HepG2 (cell line): ENCODE results near the gene EFNA3. TPM values are rescaled to one million over a fixed set of nuclear protein-coding genes. Genes with fewer than 3 reads are reported as not detected.

Source experiments
- AHR ChIP-seq: IDR thresholded peaks from 2 replicates; pipeline ENCODE4 v1.6.1; 2018; ENCODE audit warnings: missing genetic modification reagents, missing compliant biosample characterization
- ARNT ChIP-seq: fragments of 450-650 bp; IDR thresholded peaks from 2 replicates; pipeline ENCODE4 v1.6.1; 2017
- ATF3 ChIP-seq: sonication (generic); formaldehyde crosslinking; IDR thresholded peaks from 2 replicates; pipeline ENCODE4 v1.4.0; 2020; ENCODE audit warnings: missing genetic modification reagents
- ATF4 ChIP-seq, 2 experiments: fragments of 450-650 bp in 1 of 2; sonication (generic) in 1 of 2; formaldehyde crosslinking; IDR thresholded peaks; 2 replicates each; pipeline versions ENCODE4 v1.5.0 to v1.8.0; 2020 to 2022; ENCODE audit warnings: mild to moderate bottlenecking in 1 of 2, missing genetic modification reagents in 1 of 2
- ATF7 ChIP-seq, 2 experiments: fragments of 450-650 bp in 1 of 2; sonication (generic) in 1 of 2; formaldehyde crosslinking in 1 of 2; IDR thresholded peaks; 2 replicates each; pipeline versions ENCODE4 v1.4.0 to v1.6.1; 2016 to 2020; ENCODE audit warnings: antibody characterized with exemption in 1 of 2, mild to moderate bottlenecking in 1 of 2, missing genetic modification reagents in 1 of 2
- DNMT1 ChIP-seq: sonication (generic); formaldehyde crosslinking; IDR thresholded peaks from 2 replicates; pipeline ENCODE4 v1.5.1; 2020; ENCODE audit warnings: mild to moderate bottlenecking, missing genetic modification reagents
- HIC2 ChIP-seq: sonication (generic); formaldehyde crosslinking; IDR thresholded peaks from 2 replicates; pipeline ENCODE4 v1.9.0; 2022; ENCODE audit warnings: low read depth, missing genetic modification reagents
- IRF2 ChIP-seq: IDR thresholded peaks from 2 replicates; pipeline ENCODE4 v1.6.1; 2018; ENCODE audit warnings: missing genetic modification reagents, missing compliant biosample characterization
- IRX3 ChIP-seq: sonication (generic); formaldehyde crosslinking; IDR thresholded peaks from 2 replicates; pipeline ENCODE4 v1.8.1; 2023; ENCODE audit warnings: mild to moderate bottlenecking, low read depth, missing genetic modification reagents, borderline replicate concordance
- MXD3 ChIP-seq: IDR thresholded peaks from 2 replicates; pipeline ENCODE4 v1.6.1; 2016; ENCODE audit warnings: mild to moderate bottlenecking, missing biosample characterization, missing genetic modification reagents
- NAIF1 ChIP-seq: sonication (generic); formaldehyde crosslinking; IDR thresholded peaks from 2 replicates; pipeline ENCODE4 v1.5.0; 2020; ENCODE audit warnings: mild to moderate bottlenecking, missing genetic modification reagents, borderline replicate concordance
- NONO ChIP-seq, 2 experiments: fragments of 450-650 bp in 1 of 2; sonication (generic) in 1 of 2; formaldehyde crosslinking in 1 of 2; IDR thresholded peaks in 1 of 2; conservative IDR thresholded peaks in 1 of 2; 2 replicates each; pipeline versions ENCODE4 v1.6.1 to v1.8.0; 2017 to 2022; ENCODE audit warnings: mild to moderate bottlenecking in 1 of 2, missing genetic modification reagents in 1 of 2, moderate library complexity in 1 of 2
- RORA ChIP-seq: sonication (generic); formaldehyde crosslinking; IDR thresholded peaks from 2 replicates; pipeline ENCODE4 v1.5.0; 2020; ENCODE audit warnings: mild to moderate bottlenecking, missing genetic modification reagents, moderate library complexity
- SIN3B ChIP-seq: fragments of 150-350 bp; IDR thresholded peaks from 2 replicates; pipeline ENCODE4 v1.6.1; 2014; ENCODE audit warnings: low read length
- SP2 ChIP-seq: sonication (generic); formaldehyde crosslinking; IDR thresholded peaks from 2 replicates; pipeline ENCODE4 v1.5.1; 2020; ENCODE audit warnings: mild to moderate bottlenecking, missing genetic modification reagents
- SRSF9 ChIP-seq: fragments of 200-400 bp; formaldehyde crosslinking; IDR thresholded peaks from 2 replicates; pipeline ENCODE4 v1.6.1; 2018; ENCODE audit warnings: borderline replicate concordance, mild to moderate bottlenecking, low read depth, low read length; ENCODE audit not compliant: insufficient read depth, poor library complexity, severe bottlenecking
- THYN1 ChIP-seq: sonication (generic); formaldehyde crosslinking; IDR thresholded peaks from 2 replicates; pipeline ENCODE4 v1.8.1; 2023; ENCODE audit warnings: low read depth, mild to moderate bottlenecking, moderate library complexity, missing genetic modification reagents, borderline replicate concordance
- XRCC5 ChIP-seq: fragments of 200-400 bp; formaldehyde crosslinking; optimal IDR thresholded peaks from 2 replicates; pipeline ENCODE3; 2017; ENCODE audit warnings: mild to moderate bottlenecking, low read length
- ZBTB14 ChIP-seq: sonication (generic); formaldehyde crosslinking; IDR thresholded peaks from 2 replicates; pipeline ENCODE4 v1.4.0; 2020; ENCODE audit warnings: missing genetic modification reagents
- ZNF12 ChIP-seq: sonication (generic); formaldehyde crosslinking; IDR thresholded peaks from 2 replicates; pipeline ENCODE4 v1.5.0; 2020; ENCODE audit warnings: missing genetic modification reagents
- ZNF350 ChIP-seq: sonication (generic); formaldehyde crosslinking; IDR thresholded peaks from 2 replicates; pipeline ENCODE4 v1.4.0; 2020; ENCODE audit warnings: mild to moderate bottlenecking, low read depth, missing genetic modification reagents, borderline replicate concordance
- ZNF430 ChIP-seq: sonication (generic); formaldehyde crosslinking; IDR thresholded peaks from 2 replicates; pipeline ENCODE4 v1.9.0; 2021; ENCODE audit warnings: mild to moderate bottlenecking, missing genetic modification reagents
- ZNF432 ChIP-seq: sonication (generic); formaldehyde crosslinking; IDR thresholded peaks from 2 replicates; pipeline ENCODE4 v1.5.0; 2020; ENCODE audit warnings: missing genetic modification reagents, mild to moderate bottlenecking, borderline replicate concordance
- ZNF468 ChIP-seq: sonication (generic); formaldehyde crosslinking; IDR thresholded peaks from 2 replicates; pipeline ENCODE4 v1.8.0; 2022; ENCODE audit warnings: mild to moderate bottlenecking, moderate library complexity, missing genetic modification reagents
- ZNF530 ChIP-seq: sonication (generic); formaldehyde crosslinking; IDR thresholded peaks from 2 replicates; pipeline ENCODE4 v1.5.0; 2020; ENCODE audit warnings: low read depth, mild to moderate bottlenecking, missing genetic modification reagents
- ZNF616 ChIP-seq: sonication (generic); formaldehyde crosslinking; IDR thresholded peaks from 2 replicates; pipeline ENCODE4 v1.5.0; 2020; ENCODE audit warnings: low read depth, mild to moderate bottlenecking, missing genetic modification reagents
- polyA plus RNA-seq, 8 experiments: library from polyadenylated mRNA; depleted of rRNA in 3 of 8; stranded (reverse) in 7 of 8; unstranded in 1 of 8; fragments of >200 nt; fragmentation: Illumina TruSeq in 4 of 8; extraction: Trizol in 4 of 8; gene quantifications; 2 replicates each; pipeline versions ENCODE4 v1.2.1 to v1.2.3, GENCODE V29; 2011 to 2016; ENCODE audit warnings: low read depth in 4 of 8, missing spikeins in 1 of 8, mixed read lengths in 1 of 8; ENCODE audit not compliant: insufficient read depth in 1 of 8
- total RNA-seq, 5 experiments: library from RNA; depleted of rRNA; stranded (reverse); fragments of >200 nt; fragmentation: Illumina TruSeq; extraction: Trizol; gene quantifications; 2 replicates each; pipeline ENCODE4 v1.2.3, GENCODE V29; 2016; ENCODE audit warnings: low read depth in 1 of 5

EFNA3 gene
- total and polyA plus RNA-seq, 2 of the 13 experiments (the other 11 are each of a cell fraction or from before 2014, with no cell fraction given): 1.0 to 5.7 TPM

- TF ChIP-seq SP2 (CRISPR knock-in tag): no peak
- TF ChIP-seq ZNF432 (CRISPR knock-in tag): no peak
- TF ChIP-seq MXD3: no peak
- no peak for TF ChIP-seq ZNF530 (CRISPR knock-in tag)
- no peak; the same call in 1 of the 2 replicates for TF ChIP-seq ZNF12 (CRISPR knock-in tag)
- TF ChIP-seq ATF7 (IDR thresholded peaks at IDR 0.05): no peak
- peak; percentile 51 for TF ChIP-seq ATF7 (CRISPR knock-in tag; IDR thresholded peaks at IDR 0.05)
- TF ChIP-seq ZNF616 (CRISPR knock-in tag): 0 out of 2 replicates have a peak, but pooled peaks have one; percentile 39
- no peak for TF ChIP-seq HIC2
- no peak for TF ChIP-seq ARNT
- TF ChIP-seq ATF4 (CRISPR knock-in tag; IDR thresholded peaks at IDR 0.05): 0 out of 4 replicates have a peak, but pooled peaks of 1 of the 2 experiments have one; percentile 36
- no peak for TF ChIP-seq SRSF9
- no peak for TF ChIP-seq XRCC5
- no peak for TF ChIP-seq AHR
- no peak for TF ChIP-seq ZNF468 (CRISPR knock-in tag)
- TF ChIP-seq DNMT1: no peak
- peak; percentile 64 for TF ChIP-seq ZNF430 (CRISPR knock-in tag)
- no peak for TF ChIP-seq RORA (CRISPR knock-in tag)
- TF ChIP-seq ATF3 (CRISPR knock-in tag): no peak
- peak; percentile 35; the same call in 1 of the 2 replicates for TF ChIP-seq IRX3 (CRISPR knock-in tag)
- TF ChIP-seq THYN1: no peak
- TF ChIP-seq ZBTB14 (CRISPR knock-in tag): no peak
- no peak; the same call in 1 of the 2 replicates for TF ChIP-seq IRF2 (CRISPR knock-in tag)
- TF ChIP-seq NONO (IDR thresholded peaks at IDR 0.05): no peak
- peak; percentile 83; the same call in 1 of the 2 replicates for TF ChIP-seq NONO (CRISPR knock-in tag; conservative IDR thresholded peaks at IDR 0.05)
- TF ChIP-seq ZNF350 (CRISPR knock-in tag): peak; percentile 73; the same call in 1 of the 2 replicates
- TF ChIP-seq SIN3B: no peak
- TF ChIP-seq NAIF1 (CRISPR knock-in tag): peak; percentile 81; the same call in 1 of the 2 replicates
Observed at GRCh38 chr1:155135415-155136028, 56.9 kb downstream of the EFNA3 start, which contains the start of gene SLC50A1 (continued).
